SU-DHL-6 (cell line): ENCODE measurements around the gene EXOC6.

ENCODE experiments used
- EZH2phosphoT487 ChIP-seq: fragments of 200-600 bp; sonication (generic), shearing (Covaris generic); conservative IDR thresholded peaks from 2 replicates; pipeline ENCODE4 v1.6.1; 2018; ENCODE audit warnings: mild to moderate bottlenecking, antibody characterized with exemption, low read length, moderate library complexity, mixed read lengths
- TF ChIP-seq, protein P1 (sequence below): fragments of 200-600 bp; sonication (generic); IDR thresholded peaks from one replicate; pipeline ENCODE4 v1.5.1; 2017; ENCODE audit warnings: antibody characterized with exemption, mild to moderate bottlenecking, low read length, moderate library complexity; ENCODE audit not compliant: insufficient read depth, poor library complexity, severe bottlenecking

GRCh38 chr10:93073539-93074146, 225.3 kb downstream of the EXOC6 start, which contains the start of gene CYP26A1:
- TF ChIP-seq, protein P1, sequence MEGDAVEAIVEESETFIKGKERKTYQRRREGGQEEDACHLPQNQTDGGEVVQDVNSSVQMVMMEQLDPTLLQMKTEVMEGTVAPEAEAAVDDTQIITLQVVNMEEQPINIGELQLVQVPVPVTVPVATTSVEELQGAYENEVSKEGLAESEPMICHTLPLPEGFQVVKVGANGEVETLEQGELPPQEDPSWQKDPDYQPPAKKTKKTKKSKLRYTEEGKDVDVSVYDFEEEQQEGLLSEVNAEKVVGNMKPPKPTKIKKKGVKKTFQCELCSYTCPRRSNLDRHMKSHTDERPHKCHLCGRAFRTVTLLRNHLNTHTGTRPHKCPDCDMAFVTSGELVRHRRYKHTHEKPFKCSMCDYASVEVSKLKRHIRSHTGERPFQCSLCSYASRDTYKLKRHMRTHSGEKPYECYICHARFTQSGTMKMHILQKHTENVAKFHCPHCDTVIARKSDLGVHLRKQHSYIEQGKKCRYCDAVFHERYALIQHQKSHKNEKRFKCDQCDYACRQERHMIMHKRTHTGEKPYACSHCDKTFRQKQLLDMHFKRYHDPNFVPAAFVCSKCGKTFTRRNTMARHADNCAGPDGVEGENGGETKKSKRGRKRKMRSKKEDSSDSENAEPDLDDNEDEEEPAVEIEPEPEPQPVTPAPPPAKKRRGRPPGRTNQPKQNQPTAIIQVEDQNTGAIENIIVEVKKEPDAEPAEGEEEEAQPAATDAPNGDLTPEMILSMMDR, result no peak
- no peak for TF ChIP-seq EZH2phosphoT487
